ENCODE results near the gene C18orf63.

Gene C18orf63

DNA sequence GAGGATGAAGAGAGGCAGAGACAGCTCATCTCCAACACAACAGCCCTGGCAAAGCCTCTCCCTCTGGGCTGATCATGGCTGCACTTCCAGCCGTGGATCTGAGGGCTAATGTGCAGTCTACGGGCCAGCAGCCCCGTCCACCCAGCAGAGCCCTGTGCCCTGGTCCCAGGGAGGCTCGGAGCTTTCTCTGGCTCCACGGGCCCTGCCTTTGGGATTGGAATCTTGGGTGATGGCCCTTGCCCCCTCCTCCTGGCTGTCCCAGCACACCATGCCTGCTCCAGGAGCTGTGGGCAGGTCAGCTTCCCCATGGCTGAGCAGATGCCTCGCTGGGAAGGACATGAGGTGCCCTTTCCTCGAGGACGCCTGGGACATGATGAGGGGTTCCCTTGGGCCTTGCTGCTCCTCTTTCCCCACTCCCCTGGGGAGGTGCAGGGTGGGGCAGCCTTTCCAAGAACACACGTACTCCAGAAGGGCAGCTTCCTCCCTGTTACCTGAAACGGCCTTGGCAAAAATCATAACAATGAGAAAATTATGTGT, 66.9 kb downstream of the C18orf63 start:
- Histone ChIP-seq H3K4me3 (ENCODE audit: low read length) (no peak overlapping the region), H3K9ac (ENCODE audit: low read depth, low read length) (no peak overlapping the region), H3K36me3 (ENCODE audit: insufficient read depth, low read depth, low read length) (no peaks in the 10 kb centered on the region), H3K27me3 (ENCODE audit: insufficient read depth, low read length) (no peaks in the 10 kb centered on the region; the same call in 1 of the 2 replicates), H3K9me3 (ENCODE audit: insufficient read depth, low read depth, low read length) (peaks cover 21% of the 10 kb centered on the region), H3K27ac (ENCODE audit: low read length) (no peak overlapping the region), H3K4me1 (ENCODE audit: insufficient read depth, low read length) (peaks cover 5% of the 10 kb centered on the region; the same call in 1 of the 2 replicates)

DNA sequence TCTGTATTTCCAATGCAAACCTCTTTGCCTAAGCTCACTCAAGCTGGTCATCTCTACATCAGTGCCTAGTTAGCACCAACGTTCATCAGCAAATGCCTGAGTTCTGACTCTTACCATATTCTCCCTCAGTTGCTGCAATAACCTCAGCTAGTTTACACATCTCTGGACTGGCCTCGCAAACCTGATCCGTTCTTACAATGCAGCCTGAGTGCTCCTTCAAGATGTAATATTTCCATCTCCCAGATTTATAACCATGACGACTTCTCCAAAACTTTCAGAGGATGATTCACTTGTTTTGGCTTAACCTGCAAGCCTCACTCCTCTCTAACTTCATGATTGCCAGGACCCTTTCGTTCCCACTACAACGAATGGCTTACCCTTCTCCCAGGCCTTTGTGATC, 71.7 kb downstream of the C18orf63 start:
- no peaks in the 10 kb centered on the region for H3K9me3 ChIP-seq (ENCODE audit: insufficient read depth, low read depth, low read length)
- H3K9ac ChIP-seq (ENCODE audit: low read depth, low read length) = no peak overlapping the region
- H3K4me1 ChIP-seq (ENCODE audit: insufficient read depth, low read length) = peaks cover 5% of the 10 kb centered on the region; the same call in 1 of the 2 replicates
- no peak overlapping the region for H3K27ac ChIP-seq (ENCODE audit: low read length)
- no peaks in the 10 kb centered on the region for H3K36me3 ChIP-seq (ENCODE audit: insufficient read depth, low read depth, low read length)
- no peaks in the 10 kb centered on the region; the same call in 1 of the 2 replicates for H3K27me3 ChIP-seq (ENCODE audit: insufficient read depth, low read length)
- no peak overlapping the region for H3K4me3 ChIP-seq (ENCODE audit: low read length)

DNA sequence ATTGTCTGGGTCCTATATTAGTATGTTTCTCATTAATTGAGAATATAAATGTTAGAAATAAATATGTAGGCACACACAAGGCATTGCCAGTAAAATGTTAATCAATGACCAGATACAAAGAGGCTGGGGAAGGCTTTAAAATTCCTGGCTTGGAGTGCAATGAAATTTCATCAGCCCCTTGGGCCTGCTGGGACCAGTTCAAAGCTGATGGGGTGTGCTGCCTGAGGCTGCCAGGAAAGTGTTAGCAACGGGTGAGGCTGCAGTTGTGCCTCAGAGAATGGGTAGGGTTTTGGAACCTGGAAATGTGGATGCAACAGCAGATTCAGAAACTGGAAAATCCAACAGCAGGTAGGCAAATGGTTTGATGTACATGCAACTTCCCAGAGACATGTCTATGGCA, 72.6 kb downstream of the C18orf63 start:
- no peaks in the 10 kb centered on the region for H3K36me3 ChIP-seq (ENCODE audit: insufficient read depth, low read depth, low read length)
- H3K27me3 ChIP-seq (ENCODE audit: insufficient read depth, low read length) = no peaks in the 10 kb centered on the region; the same call in 1 of the 2 replicates
- H3K4me1 ChIP-seq (ENCODE audit: insufficient read depth, low read length) = peaks cover 5% of the 10 kb centered on the region; the same call in 1 of the 2 replicates
- no peak overlapping the region for H3K27ac ChIP-seq (ENCODE audit: low read length)
- no peaks in the 10 kb centered on the region for H3K9me3 ChIP-seq (ENCODE audit: insufficient read depth, low read depth, low read length)
- H3K9ac ChIP-seq (ENCODE audit: low read depth, low read length) = no peak overlapping the region
- H3K4me3 ChIP-seq (ENCODE audit: low read length) = no peak overlapping the region

DNA sequence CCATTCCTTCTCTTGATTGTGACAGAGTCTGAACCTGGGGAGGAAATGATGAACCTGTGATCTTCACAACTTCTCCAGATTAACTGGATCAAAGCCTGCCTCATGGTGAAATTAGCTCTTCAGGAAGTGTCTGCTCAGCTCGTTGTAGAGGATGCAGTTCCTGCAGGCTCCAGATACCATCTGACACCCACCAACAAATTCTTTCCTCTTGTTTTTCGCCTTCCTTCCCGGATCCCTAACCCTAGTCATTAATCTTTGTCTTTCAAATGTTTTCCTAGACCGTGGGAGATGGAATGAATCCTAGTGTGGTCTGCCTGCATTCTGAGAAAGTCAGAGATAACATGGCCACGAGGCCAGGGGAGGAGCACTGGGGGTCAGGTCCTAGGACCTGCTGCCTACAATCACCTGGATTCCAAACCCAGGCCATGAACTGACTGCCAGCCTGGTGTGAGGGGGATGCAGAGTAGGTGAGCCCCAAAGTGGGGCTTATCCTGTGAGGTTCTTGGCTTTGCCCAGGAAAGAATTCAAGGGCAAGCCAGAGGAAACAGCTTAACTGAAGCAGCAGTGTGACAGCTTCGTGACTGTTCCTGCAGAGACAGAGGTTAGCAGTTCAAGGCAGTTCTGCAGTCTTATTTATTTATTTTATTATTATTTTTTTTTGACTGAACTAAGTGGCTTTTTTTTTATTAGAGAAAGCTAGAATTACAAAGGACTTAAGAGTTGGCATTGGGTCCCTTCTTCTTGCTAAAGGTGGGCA, 73.7 kb downstream of the C18orf63 start:
- no peaks in the 10 kb centered on the region for H3K36me3 ChIP-seq (ENCODE audit: insufficient read depth, low read depth, low read length)
- no peaks in the 10 kb centered on the region; the same call in 1 of the 2 replicates for H3K27me3 ChIP-seq (ENCODE audit: insufficient read depth, low read length)
- H3K9me3 ChIP-seq (ENCODE audit: insufficient read depth, low read depth, low read length) = no peaks in the 10 kb centered on the region
- peaks cover under 1% of the 10 kb centered on the region; the same call in 1 of the 2 replicates for H3K4me1 ChIP-seq (ENCODE audit: insufficient read depth, low read length)
- no peak overlapping the region for H3K27ac ChIP-seq (ENCODE audit: low read length)
- no peak overlapping the region for H3K9ac ChIP-seq (ENCODE audit: low read depth, low read length)
- H3K4me3 ChIP-seq (ENCODE audit: low read length) = no peak overlapping the region

DNA sequence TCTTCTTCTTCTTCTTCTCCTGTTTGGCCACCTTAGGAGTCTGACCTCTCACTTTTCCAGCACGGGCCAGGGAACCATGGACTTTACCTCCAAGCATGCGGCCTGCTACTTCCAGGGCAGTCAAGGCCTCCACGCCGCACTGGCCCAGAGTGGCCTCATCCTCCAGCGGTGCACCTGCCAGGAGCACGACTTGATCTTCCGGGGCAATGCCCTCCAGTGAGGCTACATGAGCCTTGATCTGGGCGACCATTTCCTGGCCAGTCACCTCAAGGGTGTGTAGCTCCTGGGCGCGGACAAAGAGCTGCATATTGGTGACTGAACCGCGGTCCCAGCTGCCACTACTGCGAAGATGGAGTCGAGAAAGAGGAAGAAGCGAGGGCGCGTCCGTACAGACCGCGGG, 74.4 kb downstream of the C18orf63 start:
- Histone ChIP-seq H3K9ac (ENCODE audit: low read depth, low read length) (no peak overlapping the region), H3K27me3 (ENCODE audit: insufficient read depth, low read length) (no peaks in the 10 kb centered on the region; the same call in 1 of the 2 replicates), H3K4me3 (ENCODE audit: low read length) (no peak overlapping the region), H3K27ac (ENCODE audit: low read length) (no peak overlapping the region), H3K36me3 (ENCODE audit: insufficient read depth, low read depth, low read length) (no peaks in the 10 kb centered on the region), H3K9me3 (ENCODE audit: insufficient read depth, low read depth, low read length) (no peaks in the 10 kb centered on the region), H3K4me1 (ENCODE audit: insufficient read depth, low read length) (no peaks in the 10 kb centered on the region)

DNA sequence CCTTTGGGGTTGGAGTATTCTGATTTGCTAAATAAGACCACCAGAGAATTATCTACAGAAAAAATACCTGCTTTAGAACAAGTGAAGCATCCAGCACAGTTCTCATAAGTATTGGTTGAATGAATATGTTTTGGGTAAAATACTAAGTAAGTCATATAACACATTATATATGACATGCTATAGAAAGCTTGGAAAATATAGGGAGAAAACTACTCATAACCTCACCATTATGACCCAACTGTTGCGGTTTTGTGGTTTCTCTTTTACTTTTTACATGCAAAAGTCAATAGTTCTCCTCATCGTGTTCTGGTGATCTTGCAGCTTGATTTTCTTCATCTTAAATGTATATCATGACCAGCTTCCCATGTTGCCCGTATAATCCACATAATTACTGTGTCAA, 75.3 kb downstream of the C18orf63 start:
- Histone ChIP-seq H3K4me1 (ENCODE audit: insufficient read depth, low read length) (no peaks in the 10 kb centered on the region), H3K4me3 (ENCODE audit: low read length) (no peak overlapping the region), H3K9ac (ENCODE audit: low read depth, low read length) (no peak overlapping the region), H3K27ac (ENCODE audit: low read length) (no peak overlapping the region), H3K36me3 (ENCODE audit: insufficient read depth, low read depth, low read length) (no peaks in the 10 kb centered on the region), H3K27me3 (ENCODE audit: insufficient read depth, low read length) (no peaks in the 10 kb centered on the region), H3K9me3 (ENCODE audit: insufficient read depth, low read depth, low read length) (no peaks in the 10 kb centered on the region)

DNA sequence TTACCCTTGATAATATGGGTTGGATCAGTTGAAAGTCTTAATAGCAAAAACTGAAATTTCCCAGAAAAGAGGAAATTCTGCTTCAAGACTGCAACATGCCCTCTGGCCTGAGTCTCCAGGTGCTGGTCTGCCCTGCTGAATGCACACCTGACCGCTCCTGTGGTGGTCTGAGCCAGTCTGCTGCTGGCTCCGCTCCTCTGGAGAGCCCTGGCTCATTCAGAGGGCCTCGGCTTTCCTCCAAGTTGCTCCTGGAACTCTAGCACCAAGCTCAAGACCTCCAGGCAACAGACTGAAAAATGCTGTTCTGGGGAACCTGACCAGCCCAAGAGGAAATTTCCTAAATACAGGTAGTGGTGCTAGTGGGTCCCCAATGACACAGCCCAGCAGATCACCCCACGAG, 76.7 kb downstream of the C18orf63 start:
- Histone ChIP-seq H3K4me3 (ENCODE audit: low read length) (no peak overlapping the region), H3K9me3 (ENCODE audit: insufficient read depth, low read depth, low read length) (no peaks in the 10 kb centered on the region), H3K27ac (ENCODE audit: low read length) (no peak overlapping the region), H3K4me1 (ENCODE audit: insufficient read depth, low read length) (no peaks in the 10 kb centered on the region), H3K9ac (ENCODE audit: low read depth, low read length) (no peak overlapping the region), H3K27me3 (ENCODE audit: insufficient read depth, low read length) (no peaks in the 10 kb centered on the region), H3K36me3 (ENCODE audit: insufficient read depth, low read depth, low read length) (no peaks in the 10 kb centered on the region)

DNA sequence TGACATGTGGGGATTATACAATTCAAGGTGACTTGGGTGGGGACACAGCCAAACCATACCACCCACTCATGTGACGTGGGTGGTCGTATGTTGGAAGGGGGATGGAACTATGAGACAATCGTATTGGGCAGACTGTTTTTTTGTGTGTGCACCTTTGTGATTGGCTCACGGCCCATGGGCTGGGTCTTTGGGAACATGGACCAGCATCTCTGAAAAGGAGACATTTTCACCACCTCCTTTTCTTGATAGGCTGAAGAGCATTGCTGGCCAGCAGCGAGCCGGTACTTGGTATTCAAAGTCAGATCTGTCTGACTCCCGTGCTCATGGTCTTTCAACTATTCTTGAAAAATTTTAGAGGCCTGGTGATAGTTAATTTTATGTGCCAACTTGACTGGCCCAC, 79.4 kb downstream of the C18orf63 start:
- H3K4me1 ChIP-seq (ENCODE audit: insufficient read depth, low read length) = no peaks in the 10 kb centered on the region
- no peak overlapping the region for H3K9ac ChIP-seq (ENCODE audit: low read depth, low read length)
- no peaks in the 10 kb centered on the region for H3K36me3 ChIP-seq (ENCODE audit: insufficient read depth, low read depth, low read length)
- no peak overlapping the region for H3K27ac ChIP-seq (ENCODE audit: low read length)
- no peaks in the 10 kb centered on the region for H3K9me3 ChIP-seq (ENCODE audit: insufficient read depth, low read depth, low read length)
- no peaks in the 10 kb centered on the region for H3K27me3 ChIP-seq (ENCODE audit: insufficient read depth, low read length)
- no peak overlapping the region for H3K4me3 ChIP-seq (ENCODE audit: low read length)

DNA sequence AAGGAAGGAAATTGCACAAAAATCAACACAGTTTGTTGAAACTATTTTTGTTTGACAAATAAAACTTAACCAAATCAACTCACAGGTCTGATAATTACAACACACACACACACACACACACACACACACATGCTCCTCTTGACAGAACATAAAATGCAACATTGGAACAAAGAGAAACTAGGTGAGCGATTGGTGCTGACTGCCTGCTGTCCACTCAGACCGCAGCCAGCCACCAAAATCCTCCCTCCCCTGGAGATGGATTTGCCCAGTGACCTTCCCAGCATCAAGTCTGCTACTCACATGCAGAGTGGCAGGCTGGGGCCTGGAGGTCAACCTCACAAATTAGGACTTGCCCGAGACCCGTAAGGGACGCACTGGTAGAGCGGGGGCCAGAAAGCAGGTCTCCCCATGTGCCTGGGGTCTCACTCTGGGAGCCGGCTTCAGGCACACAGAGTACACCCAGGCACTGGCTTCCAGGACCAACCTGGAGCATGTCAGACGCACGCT, 80.1 kb downstream of the C18orf63 start:
- Histone ChIP-seq H3K36me3 (ENCODE audit: insufficient read depth, low read depth, low read length) (no peaks in the 10 kb centered on the region), H3K27ac (ENCODE audit: low read length) (no peak overlapping the region), H3K9ac (ENCODE audit: low read depth, low read length) (no peak overlapping the region), H3K27me3 (ENCODE audit: insufficient read depth, low read length) (no peaks in the 10 kb centered on the region), H3K4me3 (ENCODE audit: low read length) (no peak overlapping the region), H3K4me1 (ENCODE audit: insufficient read depth, low read length) (no peaks in the 10 kb centered on the region), H3K9me3 (ENCODE audit: insufficient read depth, low read depth, low read length) (no peaks in the 10 kb centered on the region)

DNA sequence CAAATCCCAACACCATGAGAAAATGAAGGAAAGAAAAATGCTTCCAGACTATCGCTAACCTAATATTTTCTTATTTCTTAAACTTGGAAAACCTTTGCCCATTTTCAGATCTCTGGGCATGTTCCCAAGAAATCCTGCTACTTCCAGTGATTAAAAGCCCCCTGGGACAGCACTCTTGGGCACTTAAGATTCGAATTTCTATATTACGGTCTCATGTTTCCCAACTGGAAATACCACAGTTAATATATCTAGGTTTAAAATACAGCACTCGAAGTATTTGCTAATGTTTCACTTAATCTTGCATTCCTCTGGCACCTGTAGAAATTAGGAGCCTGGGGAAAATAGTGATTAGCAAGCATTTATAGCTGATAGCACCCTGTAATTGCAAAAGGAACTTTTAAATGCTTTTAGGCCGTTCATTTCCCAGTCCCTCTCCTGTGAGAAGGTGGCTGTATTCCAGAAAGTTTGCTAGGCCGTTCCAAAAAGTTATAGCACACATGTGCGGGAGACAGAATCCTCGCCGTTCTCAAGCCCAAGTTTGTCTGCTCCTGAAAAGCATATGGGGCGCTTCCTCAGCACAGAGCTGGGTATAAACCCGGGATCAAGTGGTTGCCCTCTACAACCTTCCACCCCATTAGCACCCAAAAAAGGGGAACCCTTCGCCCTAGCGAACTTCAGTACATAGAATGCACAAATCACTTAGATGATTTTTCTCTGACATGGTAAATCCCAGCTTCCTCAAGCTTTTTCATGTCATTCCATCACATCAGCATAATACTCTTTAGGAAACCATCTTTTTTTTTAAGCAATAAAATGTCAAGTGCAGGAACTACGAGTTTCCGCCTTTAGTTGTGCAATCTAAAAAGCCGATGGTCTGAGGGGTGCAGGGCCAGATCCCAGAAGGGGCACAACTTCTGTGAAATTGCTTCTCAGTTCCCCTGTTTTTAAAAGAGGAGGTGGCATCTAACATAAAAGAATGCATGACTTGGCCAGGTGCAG, 80.8 kb downstream of the C18orf63 start:
- Histone ChIP-seq H3K4me3 (ENCODE audit: low read length) (no peak overlapping the region), H3K27ac (ENCODE audit: low read length) (no peak overlapping the region), H3K4me1 (ENCODE audit: insufficient read depth, low read length) (no peaks in the 10 kb centered on the region), H3K9ac (ENCODE audit: low read depth, low read length) (no peak overlapping the region), H3K36me3 (ENCODE audit: insufficient read depth, low read depth, low read length) (no peaks in the 10 kb centered on the region), H3K9me3 (ENCODE audit: insufficient read depth, low read depth, low read length) (no peaks in the 10 kb centered on the region), H3K27me3 (ENCODE audit: insufficient read depth, low read length) (no peaks in the 10 kb centered on the region)

DNA sequence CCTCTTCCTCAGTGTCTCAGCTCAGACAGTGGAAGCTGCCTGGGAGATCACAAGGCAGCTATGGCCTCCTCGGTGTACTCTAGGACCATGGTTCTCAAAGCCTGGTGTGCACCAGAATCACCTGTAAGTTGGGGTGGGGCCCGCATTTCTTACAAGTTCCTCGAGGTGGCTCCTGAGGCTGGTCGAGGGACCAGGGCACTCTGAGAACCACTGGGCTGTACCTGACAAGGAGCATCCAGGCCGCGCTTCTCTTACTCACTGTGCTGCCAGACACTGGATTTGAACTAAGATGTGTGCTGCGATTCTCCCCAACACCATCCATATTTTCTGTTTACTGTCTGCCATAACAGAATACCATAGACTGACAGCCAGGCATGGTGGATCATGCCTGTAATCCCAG, 81.9 kb downstream of the C18orf63 start:
- Histone ChIP-seq H3K4me3 (ENCODE audit: low read length) (no peak overlapping the region), H3K27ac (ENCODE audit: low read length) (no peak overlapping the region), H3K36me3 (ENCODE audit: insufficient read depth, low read depth, low read length) (no peaks in the 10 kb centered on the region), H3K9me3 (ENCODE audit: insufficient read depth, low read depth, low read length) (no peaks in the 10 kb centered on the region), H3K4me1 (ENCODE audit: insufficient read depth, low read length) (no peaks in the 10 kb centered on the region), H3K27me3 (ENCODE audit: insufficient read depth, low read length) (no peaks in the 10 kb centered on the region), H3K9ac (ENCODE audit: low read depth, low read length) (no peak overlapping the region)

All from iPS-20b (cell line).